ENCODE measurements around the gene SP100. TPM values are rescaled to one million over a fixed set of nuclear protein-coding genes. Genes with fewer than 3 reads are reported as not detected.

SP100 gene
- total RNA-seq, 2 donors from 2014 or later: 51.6 to 69.0 TPM

DNA sequence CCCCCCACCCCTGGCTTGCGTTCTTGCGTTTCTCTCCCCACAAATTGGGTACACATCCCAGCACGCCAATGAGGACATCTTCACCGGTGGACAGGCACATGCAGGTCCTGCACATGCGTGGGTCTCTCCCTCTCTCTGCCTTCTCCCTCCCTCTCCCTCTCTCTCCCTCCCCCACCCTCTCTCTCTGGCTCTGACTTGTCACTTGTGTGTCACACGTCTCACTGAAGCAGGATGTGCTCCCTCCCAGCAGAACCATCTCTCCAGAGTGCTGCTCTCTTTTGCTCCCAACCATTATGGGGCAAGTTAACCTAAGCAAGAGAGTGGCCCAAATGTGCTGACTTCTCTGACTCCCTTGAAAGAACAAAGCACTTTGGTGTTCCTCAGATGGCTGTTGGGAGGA is 175.8 kb downstream of the SP100 start:
- TF ChIP-seq POLR2AphosphoS5 (IDR thresholded peaks at IDR 0.05): no peak
- TF ChIP-seq, protein P1, sequence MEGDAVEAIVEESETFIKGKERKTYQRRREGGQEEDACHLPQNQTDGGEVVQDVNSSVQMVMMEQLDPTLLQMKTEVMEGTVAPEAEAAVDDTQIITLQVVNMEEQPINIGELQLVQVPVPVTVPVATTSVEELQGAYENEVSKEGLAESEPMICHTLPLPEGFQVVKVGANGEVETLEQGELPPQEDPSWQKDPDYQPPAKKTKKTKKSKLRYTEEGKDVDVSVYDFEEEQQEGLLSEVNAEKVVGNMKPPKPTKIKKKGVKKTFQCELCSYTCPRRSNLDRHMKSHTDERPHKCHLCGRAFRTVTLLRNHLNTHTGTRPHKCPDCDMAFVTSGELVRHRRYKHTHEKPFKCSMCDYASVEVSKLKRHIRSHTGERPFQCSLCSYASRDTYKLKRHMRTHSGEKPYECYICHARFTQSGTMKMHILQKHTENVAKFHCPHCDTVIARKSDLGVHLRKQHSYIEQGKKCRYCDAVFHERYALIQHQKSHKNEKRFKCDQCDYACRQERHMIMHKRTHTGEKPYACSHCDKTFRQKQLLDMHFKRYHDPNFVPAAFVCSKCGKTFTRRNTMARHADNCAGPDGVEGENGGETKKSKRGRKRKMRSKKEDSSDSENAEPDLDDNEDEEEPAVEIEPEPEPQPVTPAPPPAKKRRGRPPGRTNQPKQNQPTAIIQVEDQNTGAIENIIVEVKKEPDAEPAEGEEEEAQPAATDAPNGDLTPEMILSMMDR (IDR thresholded peaks at IDR 0.05): no peak
- no peak for TF ChIP-seq POLR2A (IDR thresholded peaks at IDR 0.05)
- intact Hi-C loops (cut with DNase I): no loop called here
- no peak for DNase-seq (ENCODE audit: low spot score)
- no peak overlapping the region for H3K27ac ChIP-seq
- no peaks in the 10 kb centered on the region for H3K9me3 ChIP-seq
- H3K27me3 ChIP-seq (replicated peaks; ENCODE audit: insufficient read depth): no peaks in the 10 kb centered on the region
- H3K4me1 ChIP-seq (replicated peaks): no peaks in the 10 kb centered on the region
- no peaks in the 10 kb centered on the region for H3K36me3 ChIP-seq
- 56% methylated on average over 6 of the region's 6 CpGs for WGBS
- H3K4me3 ChIP-seq: no peak overlapping the region

DNA sequence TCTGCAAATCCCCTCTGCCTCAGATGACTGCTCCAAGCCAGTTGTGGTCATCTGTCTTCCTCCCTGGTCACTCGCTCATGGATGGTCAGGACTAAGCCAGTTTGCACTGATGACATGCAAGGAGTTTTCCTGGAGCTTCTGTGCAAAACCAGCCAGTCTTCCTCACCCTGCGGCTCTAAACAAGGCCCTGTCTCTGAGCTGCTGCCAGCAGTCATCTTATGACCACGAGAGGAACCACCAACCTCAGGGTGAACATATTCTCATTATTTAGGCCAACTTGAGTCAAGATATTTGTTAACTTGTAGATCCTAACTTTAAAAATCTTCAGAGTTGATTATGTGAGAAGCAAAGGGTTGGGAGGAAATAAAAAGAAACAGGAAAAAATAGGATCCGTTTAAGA is 176.8 kb downstream of the SP100 start:
- Histone ChIP-seq H3K4me3 (no peak overlapping the region), H3K27me3 (replicated peaks; ENCODE audit: insufficient read depth) (no peaks in the 10 kb centered on the region), H3K9me3 (no peaks in the 10 kb centered on the region), H3K36me3 (no peaks in the 10 kb centered on the region), H3K27ac (no peak overlapping the region), H3K4me1 (replicated peaks) (no peaks in the 10 kb centered on the region)
- WGBS: 76% methylated on average over 4 of the region's 4 CpGs
- intact Hi-C loops (cut with DNase I): no loop called here
- no peak for DNase-seq (ENCODE audit: low spot score)
- TF ChIP-seq POLR2A (IDR thresholded peaks at IDR 0.05): no peak
- no peak for TF ChIP-seq POLR2AphosphoS5 (IDR thresholded peaks at IDR 0.05)
- TF ChIP-seq, protein P1 (IDR thresholded peaks at IDR 0.05): no peak

Small RNA genes lying within 50 kb of the gene (small RNA-seq; reads per million reads assigned to genes)
- gene HMGB1P3: 0 reads per million in 2 donors
- 0 reads per million in 2 donors for gene RN7SL834P
- gene RNU6-451P: 0 reads per million in 2 donors

Other genes starting within 250 kb of the SP100 start
- gene SP110, start 196.2 kb upstream of the SP100 start, total RNA-seq: 10 to 100 TPM; 26.5 to 39.3 TPM
- gene SP140, start 190.5 kb upstream of the SP100 start, total RNA-seq: under 1 TPM in 1 of 2 donors, not detected in 1; 0.51 TPM
- gene SP140L, start 89.0 kb upstream of the SP100 start, total RNA-seq: 10 to 100 TPM in 1 of 2 donors, 1 to 10 TPM in 1; 3.6 to 15.2 TPM

Measured in prostate gland (tissue), 2 donors.